ENCODE data around the gene PLEKHO2.

The PLEKHO2 gene

DNA sequence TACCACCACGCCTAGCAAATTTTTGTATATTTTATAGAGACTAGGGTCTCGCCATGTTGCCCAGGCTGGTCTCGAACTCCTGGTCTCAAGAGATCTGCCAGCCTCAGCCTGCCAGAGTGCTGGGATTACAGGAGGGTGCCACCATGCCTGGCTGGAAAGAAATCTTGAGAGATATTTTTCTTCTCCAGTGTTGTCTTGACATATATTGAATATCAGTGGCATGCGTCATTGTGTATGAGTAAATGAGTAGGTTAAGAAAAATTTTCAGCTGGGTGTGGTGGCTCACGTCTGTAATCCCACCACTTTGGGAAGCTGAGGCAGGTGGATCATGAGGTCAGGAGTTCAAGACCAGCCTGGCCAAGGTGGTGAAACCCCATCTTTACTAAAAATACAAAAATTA, 12.7 kb upstream of the PLEKHO2 start:
- Histone ChIP-seq H3F3A (ENCODE audit: insufficient read depth) (peaks cover 13% of the 10 kb centered on the region; the same call in 1 of the 2 replicates), H3K9ac (ENCODE audit: low read length) (no peak overlapping the region), H3K9me3 (ENCODE audit: insufficient read depth, low read length) (no peaks in the 10 kb centered on the region), H3K27me3 (ENCODE audit: low read length) (no peaks in the 10 kb centered on the region), H3K27ac (ENCODE audit: low read depth, low read length) (no peak overlapping the region), H3K9me2 (replicated peaks; ENCODE audit: insufficient read depth, low read length) (no peaks in the 10 kb centered on the region), H3K4me3 (ENCODE audit: insufficient read depth, low read length, poor library complexity, severe bottlenecking) (no peak overlapping the region), H3K4me2 (ENCODE audit: low read depth, low read length, poor library complexity, severe bottlenecking) (no peak overlapping the region), H4K20me1 (ENCODE audit: low read depth, low read length) (no peaks in the 10 kb centered on the region), H2AFZ (ENCODE audit: low read depth, low read length, severe bottlenecking) (no peak overlapping the region), H3K79me2 (ENCODE audit: insufficient read depth, low read length) (peaks cover 40% of the 10 kb centered on the region), H3K36me3 (ENCODE audit: low read length) (no peaks in the 10 kb centered on the region)
- TF ChIP-seq EZH2phosphoT487 (conservative IDR thresholded peaks at IDR 0.05; ENCODE audit: low read length), result no peak
- TF ChIP-seq, protein P1, sequence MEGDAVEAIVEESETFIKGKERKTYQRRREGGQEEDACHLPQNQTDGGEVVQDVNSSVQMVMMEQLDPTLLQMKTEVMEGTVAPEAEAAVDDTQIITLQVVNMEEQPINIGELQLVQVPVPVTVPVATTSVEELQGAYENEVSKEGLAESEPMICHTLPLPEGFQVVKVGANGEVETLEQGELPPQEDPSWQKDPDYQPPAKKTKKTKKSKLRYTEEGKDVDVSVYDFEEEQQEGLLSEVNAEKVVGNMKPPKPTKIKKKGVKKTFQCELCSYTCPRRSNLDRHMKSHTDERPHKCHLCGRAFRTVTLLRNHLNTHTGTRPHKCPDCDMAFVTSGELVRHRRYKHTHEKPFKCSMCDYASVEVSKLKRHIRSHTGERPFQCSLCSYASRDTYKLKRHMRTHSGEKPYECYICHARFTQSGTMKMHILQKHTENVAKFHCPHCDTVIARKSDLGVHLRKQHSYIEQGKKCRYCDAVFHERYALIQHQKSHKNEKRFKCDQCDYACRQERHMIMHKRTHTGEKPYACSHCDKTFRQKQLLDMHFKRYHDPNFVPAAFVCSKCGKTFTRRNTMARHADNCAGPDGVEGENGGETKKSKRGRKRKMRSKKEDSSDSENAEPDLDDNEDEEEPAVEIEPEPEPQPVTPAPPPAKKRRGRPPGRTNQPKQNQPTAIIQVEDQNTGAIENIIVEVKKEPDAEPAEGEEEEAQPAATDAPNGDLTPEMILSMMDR (IDR thresholded peaks at IDR 0.05; ENCODE audit: insufficient read depth, low read length, poor library complexity, severe bottlenecking), result no peak

DNA sequence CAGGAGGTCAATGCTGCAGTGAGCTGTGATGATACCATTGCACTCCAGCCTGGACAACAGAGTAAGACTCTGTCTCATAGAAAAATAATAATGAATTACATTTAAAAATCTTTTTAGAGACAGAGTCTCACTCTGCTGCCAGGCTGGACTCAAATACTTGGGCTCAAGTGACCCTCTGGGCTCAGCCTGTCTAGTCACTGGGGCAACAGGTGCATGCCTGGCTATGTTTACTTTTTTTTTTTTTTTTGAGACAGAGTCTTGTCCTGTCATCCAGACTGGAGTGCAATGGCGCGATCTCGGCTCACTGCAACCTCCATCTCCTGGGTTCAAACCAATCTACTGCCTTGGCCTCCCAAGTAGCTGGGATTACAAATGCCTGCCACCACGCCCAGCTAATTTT, 8.0 kb upstream of the PLEKHO2 start:
- Histone ChIP-seq H3F3A (ENCODE audit: insufficient read depth) (0 out of 2 replicates have a peak, but pooled peaks cover 7% of the 10 kb centered on the region), H3K9ac (ENCODE audit: low read length) (no peak overlapping the region), H3K9me3 (ENCODE audit: insufficient read depth, low read length) (no peaks in the 10 kb centered on the region), H3K4me2 (ENCODE audit: low read depth, low read length, poor library complexity, severe bottlenecking) (no peak overlapping the region), H4K20me1 (ENCODE audit: low read depth, low read length) (no peaks in the 10 kb centered on the region), H3K79me2 (ENCODE audit: insufficient read depth, low read length) (peaks cover 10% of the 10 kb centered on the region; the same call in 1 of the 2 replicates), H3K9me2 (replicated peaks; ENCODE audit: insufficient read depth, low read length) (no peaks in the 10 kb centered on the region), H2AFZ (ENCODE audit: low read depth, low read length, severe bottlenecking) (no peak overlapping the region), H3K36me3 (ENCODE audit: low read length) (no peaks in the 10 kb centered on the region), H3K27me3 (ENCODE audit: low read length) (no peaks in the 10 kb centered on the region), H3K27ac (ENCODE audit: low read depth, low read length) (no peak overlapping the region), H3K4me3 (ENCODE audit: insufficient read depth, low read length, poor library complexity, severe bottlenecking) (no peak overlapping the region)
- no peak for TF ChIP-seq EZH2phosphoT487 (conservative IDR thresholded peaks at IDR 0.05; ENCODE audit: low read length)

DNA sequence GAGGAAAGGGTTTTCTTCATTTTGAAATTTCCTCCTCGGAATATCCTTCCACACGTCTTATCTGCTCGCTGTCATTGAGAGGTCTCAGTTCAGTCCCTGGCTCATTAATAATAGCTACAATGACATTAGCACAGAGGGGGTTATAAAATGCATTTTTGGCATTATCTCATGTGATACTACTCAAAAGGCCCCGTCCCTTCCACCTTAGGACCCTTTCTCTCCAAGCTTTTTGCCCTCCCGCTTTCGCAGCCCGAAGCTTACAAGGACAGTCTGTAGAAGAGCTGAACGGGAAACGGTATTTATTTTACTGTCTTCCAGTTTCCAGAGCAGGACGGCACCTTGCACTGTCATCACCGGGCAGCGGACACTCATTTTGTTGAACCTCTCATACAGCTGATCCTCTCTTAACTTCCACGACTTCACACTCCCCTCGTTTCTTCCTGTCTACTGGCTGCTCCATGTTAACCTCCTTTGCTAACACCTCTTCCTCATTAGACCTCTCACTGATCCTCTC, 5.6 kb upstream of the PLEKHO2 start:
- H3K27me3 ChIP-seq (ENCODE audit: low read length), result no peaks in the 10 kb centered on the region
- no peak for TF ChIP-seq EZH2phosphoT487 (conservative IDR thresholded peaks at IDR 0.05; ENCODE audit: low read length)
- TF ChIP-seq, protein P1 (IDR thresholded peaks at IDR 0.05; ENCODE audit: insufficient read depth, low read length, poor library complexity, severe bottlenecking), result peak; percentile 6
- H3K9me3 ChIP-seq (ENCODE audit: insufficient read depth, low read length), result no peaks in the 10 kb centered on the region
- H3K9ac ChIP-seq (ENCODE audit: low read length), result no peak overlapping the region; the same call in 1 of the 2 replicates
- peak overlapping the region; percentile 24 for H2AFZ ChIP-seq (ENCODE audit: low read depth, low read length, severe bottlenecking)
- H3K4me3 ChIP-seq (ENCODE audit: insufficient read depth, low read length, poor library complexity, severe bottlenecking), result no peak overlapping the region
- H4K20me1 ChIP-seq (ENCODE audit: low read depth, low read length), result no peaks in the 10 kb centered on the region
- peak overlapping the region; percentile 37 for H3K4me2 ChIP-seq (ENCODE audit: low read depth, low read length, poor library complexity, severe bottlenecking)
- H3K27ac ChIP-seq (ENCODE audit: low read depth, low read length), result no peak overlapping the region
- no peaks in the 10 kb centered on the region for H3K79me2 ChIP-seq (ENCODE audit: insufficient read depth, low read length)
- no peaks in the 10 kb centered on the region for H3K36me3 ChIP-seq (ENCODE audit: low read length)
- H3K9me2 ChIP-seq (replicated peaks; ENCODE audit: insufficient read depth, low read length), result no peaks in the 10 kb centered on the region
- H3F3A ChIP-seq (ENCODE audit: insufficient read depth), result peaks cover 14% of the 10 kb centered on the region; the same call in 1 of the 2 replicates

DNA sequence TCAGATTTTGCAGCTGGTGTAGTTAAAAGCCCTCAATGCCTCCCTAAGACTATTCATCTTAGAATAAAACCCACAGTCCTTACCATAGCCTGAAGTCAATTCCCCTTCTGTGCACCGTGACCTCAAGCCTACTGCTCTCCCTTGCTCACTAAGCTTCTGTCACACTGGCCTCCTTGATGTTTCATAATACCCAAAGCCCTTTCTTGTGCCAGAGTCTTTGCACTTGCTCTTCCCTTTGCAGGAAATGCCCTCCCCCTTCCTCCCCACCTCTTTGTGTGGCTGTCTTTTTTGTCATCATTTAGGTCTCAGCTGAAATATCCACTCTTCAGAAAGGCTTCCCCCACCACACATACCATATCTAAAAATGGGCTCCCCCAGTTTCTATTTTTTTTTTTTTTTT, 4.2 kb upstream of the PLEKHO2 start:
- Histone ChIP-seq H3K4me2 (ENCODE audit: low read depth, low read length, poor library complexity, severe bottlenecking) (no peak overlapping the region), H2AFZ (ENCODE audit: low read depth, low read length, severe bottlenecking) (no peak overlapping the region), H3K27me3 (ENCODE audit: low read length) (no peaks in the 10 kb centered on the region), H3K36me3 (ENCODE audit: low read length) (no peaks in the 10 kb centered on the region), H3F3A (ENCODE audit: insufficient read depth) (peaks cover 14% of the 10 kb centered on the region; the same call in 1 of the 2 replicates), H3K79me2 (ENCODE audit: insufficient read depth, low read length) (peaks cover 5% of the 10 kb centered on the region; the same call in 1 of the 2 replicates), H3K4me3 (ENCODE audit: insufficient read depth, low read length, poor library complexity, severe bottlenecking) (no peak overlapping the region), H3K9me3 (ENCODE audit: insufficient read depth, low read length) (no peaks in the 10 kb centered on the region), H3K9me2 (replicated peaks; ENCODE audit: insufficient read depth, low read length) (no peaks in the 10 kb centered on the region), H3K9ac (ENCODE audit: low read length) (no peak overlapping the region), H3K27ac (ENCODE audit: low read depth, low read length) (no peak overlapping the region), H4K20me1 (ENCODE audit: low read depth, low read length) (no peaks in the 10 kb centered on the region)
- no peak for TF ChIP-seq EZH2phosphoT487 (conservative IDR thresholded peaks at IDR 0.05; ENCODE audit: low read length)
- TF ChIP-seq, protein P1 (IDR thresholded peaks at IDR 0.05; ENCODE audit: insufficient read depth, low read length, poor library complexity, severe bottlenecking), result no peak
